Measurements from ENCODE around the gene GRIP1. TPM values are rescaled to one million over a fixed set of nuclear protein-coding genes. Genes with fewer than 3 reads are reported as not detected.

GRIP1 gene, protein sequence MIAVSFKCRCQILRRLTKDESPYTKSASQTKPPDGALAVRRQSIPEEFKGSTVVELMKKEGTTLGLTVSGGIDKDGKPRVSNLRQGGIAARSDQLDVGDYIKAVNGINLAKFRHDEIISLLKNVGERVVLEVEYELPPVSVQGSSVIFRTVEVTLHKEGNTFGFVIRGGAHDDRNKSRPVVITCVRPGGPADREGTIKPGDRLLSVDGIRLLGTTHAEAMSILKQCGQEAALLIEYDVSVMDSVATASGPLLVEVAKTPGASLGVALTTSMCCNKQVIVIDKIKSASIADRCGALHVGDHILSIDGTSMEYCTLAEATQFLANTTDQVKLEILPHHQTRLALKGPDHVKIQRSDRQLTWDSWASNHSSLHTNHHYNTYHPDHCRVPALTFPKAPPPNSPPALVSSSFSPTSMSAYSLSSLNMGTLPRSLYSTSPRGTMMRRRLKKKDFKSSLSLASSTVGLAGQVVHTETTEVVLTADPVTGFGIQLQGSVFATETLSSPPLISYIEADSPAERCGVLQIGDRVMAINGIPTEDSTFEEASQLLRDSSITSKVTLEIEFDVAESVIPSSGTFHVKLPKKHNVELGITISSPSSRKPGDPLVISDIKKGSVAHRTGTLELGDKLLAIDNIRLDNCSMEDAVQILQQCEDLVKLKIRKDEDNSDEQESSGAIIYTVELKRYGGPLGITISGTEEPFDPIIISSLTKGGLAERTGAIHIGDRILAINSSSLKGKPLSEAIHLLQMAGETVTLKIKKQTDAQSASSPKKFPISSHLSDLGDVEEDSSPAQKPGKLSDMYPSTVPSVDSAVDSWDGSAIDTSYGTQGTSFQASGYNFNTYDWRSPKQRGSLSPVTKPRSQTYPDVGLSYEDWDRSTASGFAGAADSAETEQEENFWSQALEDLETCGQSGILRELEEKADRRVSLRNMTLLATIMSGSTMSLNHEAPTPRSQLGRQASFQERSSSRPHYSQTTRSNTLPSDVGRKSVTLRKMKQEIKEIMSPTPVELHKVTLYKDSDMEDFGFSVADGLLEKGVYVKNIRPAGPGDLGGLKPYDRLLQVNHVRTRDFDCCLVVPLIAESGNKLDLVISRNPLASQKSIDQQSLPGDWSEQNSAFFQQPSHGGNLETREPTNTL
- total RNA-seq (0.69 and 1.2 TPM in 2 replicates), polyA plus RNA-seq (0.04 and 0.11 TPM in 2 replicates), polyA minus RNA-seq (0.08 TPM in 1 of 2 replicates, not detected in the other), Bru-seq, nascent RNA (percentile 14 among the genes with signal in this experiment), BruChase-seq, experiment 1, labeled RNA remaining after a 6-hour chase (percentile 10 among the genes with signal in this experiment), BruChase-seq, experiment 2, labeled RNA remaining after a 2-hour chase (percentile 14 among the genes with signal in this experiment)
- 0.03 and 0.08 TPM in 2 replicates for polyA plus RNA-seq (2011; cell fraction: cytosol; rRNA removed)
- 0.16 and 0.32 TPM in 2 replicates for polyA plus RNA-seq (2011; cell fraction: nucleus; rRNA removed)
- 0.04 and 0.29 TPM in 2 replicates for polyA plus RNA-seq (2012)
- polyA minus RNA-seq (2011; cell fraction: cytosol; rRNA and poly(A)+ RNA removed), result not detected
- polyA minus RNA-seq (2011; cell fraction: nucleus; rRNA and poly(A)+ RNA removed), result 1.1 TPM in 1 of 2 replicates, not detected in the other
- long read RNA-seq, partial matches to known transcripts, result 1 of 1 reads
- long read RNA-seq, other reads (novel, unspliced or antisense), result 0 of 1 reads

DNA sequence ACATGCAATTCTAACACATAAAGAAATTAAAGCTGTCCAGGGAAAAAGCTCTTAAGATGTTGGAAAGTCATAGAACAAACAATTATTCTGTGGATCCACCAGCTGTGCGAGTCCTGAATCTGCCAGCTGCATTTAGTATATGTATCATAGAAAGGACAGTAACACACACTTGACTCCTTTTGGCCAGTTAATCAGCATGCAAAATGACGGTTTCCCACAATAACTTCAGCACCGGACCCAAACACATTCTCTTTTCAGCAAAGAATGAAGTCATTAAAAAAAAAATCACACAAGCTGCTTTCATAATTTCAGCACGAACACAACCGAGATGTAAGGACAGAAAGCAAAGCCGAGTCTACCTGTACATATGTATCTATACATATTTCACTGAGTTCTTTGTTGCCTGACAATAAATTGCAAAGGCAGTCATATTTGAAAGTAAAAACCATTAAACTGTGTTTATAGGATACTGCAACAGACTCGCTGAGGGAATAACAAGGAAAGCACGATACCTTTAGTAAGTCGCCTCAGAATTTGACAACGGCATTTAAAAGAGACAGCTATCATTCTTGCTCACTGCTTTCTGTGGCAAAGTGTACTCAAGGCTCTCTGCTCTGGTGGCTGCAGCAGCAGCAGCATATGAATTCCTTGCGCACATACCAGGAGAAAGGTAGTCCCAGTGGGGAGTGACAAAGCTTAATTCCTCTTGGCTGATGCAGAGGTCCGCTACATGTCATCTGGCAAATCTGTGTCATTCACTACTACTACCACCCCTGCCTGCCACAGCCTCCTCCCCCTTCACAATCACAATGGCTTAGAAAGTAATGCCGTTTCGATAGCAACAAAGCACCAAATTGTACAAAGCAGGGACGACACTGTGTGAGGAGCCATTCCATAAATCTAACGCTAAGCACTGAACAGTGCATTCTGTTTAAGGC, at the start of gene GRIP1:
GRIP1 (minus strand) TSS at position 739 of the 938 bp plus-strand sequence; CDS start at position 567, 172 bp downstream.
- Histone ChIP-seq H3K4me1 (ENCODE audit: control insufficient read depth, extremely low read depth, insufficient read depth, low read length) (no peaks in the 10 kb centered on the region), H3K4me2 (ENCODE audit: insufficient read depth, low read length) (no peak within 1 kb of the TSS), H3K27me3 (ENCODE audit: control insufficient read depth in 2 of 2, insufficient read depth in 2 of 2, low read length in 2 of 2) (peaks cover 11 to 26% of the 10 kb centered on the region in 2 experiments), H3K79me2 (ENCODE audit: control insufficient read depth, insufficient read depth, low read length) (no peaks in the 10 kb centered on the region), H4K20me1 (replicated peaks; ENCODE audit: control insufficient read depth, extremely low read depth, insufficient read depth, low read length) (no peaks in the 10 kb centered on the region), H2AFZ (ENCODE audit: low read depth, low read length) (no peak within 1 kb of the TSS), H3K36me3 (ENCODE audit: control insufficient read depth in 2 of 2, extremely low read depth in 1 of 2, insufficient read depth in 2 of 2, low read length in 2 of 2) (no peaks in the 10 kb centered on the region), H3K9ac (replicated peaks; ENCODE audit: extremely low read depth, insufficient read depth, low read length) (no peak within 1 kb of the TSS), H3K9me3 (replicated peaks; ENCODE audit: control insufficient read depth, insufficient read depth, low read length) (no peaks in the 10 kb centered on the region), H3K4me3 (replicated peaks in 1 of 3; ENCODE audit: insufficient read depth in 1 of 3, low read depth in 1 of 3, low read length in 3 of 3) (no peak within 1 kb of the TSS), H3K27ac (ENCODE audit: insufficient read depth, low read depth, low read length) (no peak within 1 kb of the TSS), H3K9me1 (replicated peaks; ENCODE audit: control insufficient read depth, extremely low read depth, insufficient read depth, low read length) (no peaks in the 10 kb centered on the region)
- TF ChIP-seq, protein P1, sequence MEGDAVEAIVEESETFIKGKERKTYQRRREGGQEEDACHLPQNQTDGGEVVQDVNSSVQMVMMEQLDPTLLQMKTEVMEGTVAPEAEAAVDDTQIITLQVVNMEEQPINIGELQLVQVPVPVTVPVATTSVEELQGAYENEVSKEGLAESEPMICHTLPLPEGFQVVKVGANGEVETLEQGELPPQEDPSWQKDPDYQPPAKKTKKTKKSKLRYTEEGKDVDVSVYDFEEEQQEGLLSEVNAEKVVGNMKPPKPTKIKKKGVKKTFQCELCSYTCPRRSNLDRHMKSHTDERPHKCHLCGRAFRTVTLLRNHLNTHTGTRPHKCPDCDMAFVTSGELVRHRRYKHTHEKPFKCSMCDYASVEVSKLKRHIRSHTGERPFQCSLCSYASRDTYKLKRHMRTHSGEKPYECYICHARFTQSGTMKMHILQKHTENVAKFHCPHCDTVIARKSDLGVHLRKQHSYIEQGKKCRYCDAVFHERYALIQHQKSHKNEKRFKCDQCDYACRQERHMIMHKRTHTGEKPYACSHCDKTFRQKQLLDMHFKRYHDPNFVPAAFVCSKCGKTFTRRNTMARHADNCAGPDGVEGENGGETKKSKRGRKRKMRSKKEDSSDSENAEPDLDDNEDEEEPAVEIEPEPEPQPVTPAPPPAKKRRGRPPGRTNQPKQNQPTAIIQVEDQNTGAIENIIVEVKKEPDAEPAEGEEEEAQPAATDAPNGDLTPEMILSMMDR (IDR thresholded peaks at IDR 0.05; ENCODE audit: extremely low read depth in 1 of 2, insufficient read depth in 1 of 2, low read depth in 1 of 2, low read length in 2 of 2), result no peak
- TF ChIP-seq POLR2AphosphoS5 (IDR thresholded peaks at IDR 0.05; ENCODE audit: insufficient read depth, low read depth, low read length), result no peak
- TF ChIP-seq FOS (IDR thresholded peaks at IDR 0.05; ENCODE audit: borderline replicate concordance, insufficient read depth, low read length), result no peak
- TF ChIP-seq GATA2 (IDR thresholded peaks at IDR 0.05; ENCODE audit: insufficient read depth, insufficient read length, low read depth, low read length), result no peak
- no peak for TF ChIP-seq POLR2A (IDR thresholded peaks at IDR 0.05; ENCODE audit: low read depth, low read length)
- no peak for TF ChIP-seq JUN (IDR thresholded peaks at IDR 0.05; ENCODE audit: borderline replicate concordance, insufficient read depth, insufficient read length, low read depth)
- TF ChIP-seq, protein P2, sequence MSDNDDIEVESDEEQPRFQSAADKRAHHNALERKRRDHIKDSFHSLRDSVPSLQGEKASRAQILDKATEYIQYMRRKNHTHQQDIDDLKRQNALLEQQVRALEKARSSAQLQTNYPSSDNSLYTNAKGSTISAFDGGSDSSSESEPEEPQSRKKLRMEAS (IDR thresholded peaks at IDR 0.05; ENCODE audit: insufficient read depth, insufficient read length), result no peak
- no peak for TF ChIP-seq EZH2 (IDR thresholded peaks at IDR 0.05; ENCODE audit: borderline replicate concordance, low read depth, low read length, severe bottlenecking)
- TF ChIP-seq MYC (IDR thresholded peaks at IDR 0.05; ENCODE audit: low read depth, low read length), result no peak
- ChIA-PET POLR2A (no interaction called here), CTCF (interaction anchor here (1.4 kb wide), 1 partner anchor 56 kb away, joined by 3 read pairs; no protein-coding TSS in a partner anchor)
- no TSS peak for BruUV-seq (replicated peaks)
- intact Hi-C loops (cut with micrococcal nuclease), result no loop called here
- DNase-seq (ENCODE audit: low read depth, low spot score), result no peak
- no peak for FAIRE-seq
- dilution Hi-C loops (cut with MboI; ENCODE audit: extremely low pct_ligation_motif_present, low sequenced_read_pairs), result no loop called here

Measured in endothelial cell of umbilical vein (primary cell).